Liver (tissue), 3 donors: ENCODE results near the gene NFIA.

Source experiments
- EGR1 ChIP-seq, 2 donors: IDR thresholded peaks; 2 replicates each; pipeline ENCODE4 v1.6.1; 2016 to 2018; ENCODE audit warnings: antibody characterized with exemption in 2 of 2, low read depth in 2 of 2
- GABPA ChIP-seq, 2 donors: IDR thresholded peaks in 1 of 2; conservative IDR thresholded peaks in 1 of 2; 2 replicates each; pipeline ENCODE4 v1.6.1; 2016; ENCODE audit warnings: antibody characterized with exemption in 2 of 2, mild to moderate bottlenecking in 1 of 2, moderate library complexity in 1 of 2
- JUND ChIP-seq, 2 donors: IDR thresholded peaks; 2 replicates each; pipeline ENCODE4 v1.6.1; 2016; ENCODE audit warnings: antibody characterized with exemption in 2 of 2
- RAD21 ChIP-seq, 2 donors: IDR thresholded peaks; 2 replicates each; pipeline ENCODE4 v1.6.1; 2016; ENCODE audit warnings: antibody characterized with exemption in 2 of 2, mild to moderate bottlenecking in 2 of 2
- REST ChIP-seq: IDR thresholded peaks from 2 replicates; pipeline ENCODE4 v1.6.1; 2016; ENCODE audit warnings: antibody characterized with exemption, mild to moderate bottlenecking
- RXRA ChIP-seq, 2 donors: IDR thresholded peaks; 2 replicates each; pipeline ENCODE4 v1.6.1; 2017 to 2018; ENCODE audit warnings: antibody characterized with exemption in 2 of 2, mild to moderate bottlenecking in 1 of 2
- SP1 ChIP-seq: IDR thresholded peaks from 2 replicates; pipeline ENCODE4 v1.6.1; 2018; ENCODE audit warnings: antibody characterized with exemption, mild to moderate bottlenecking
- TAF1 ChIP-seq: conservative IDR thresholded peaks from 2 replicates; pipeline ENCODE4 v1.6.1; 2016; ENCODE audit warnings: antibody characterized with exemption, mild to moderate bottlenecking
- YY1 ChIP-seq: IDR thresholded peaks from 2 replicates; pipeline ENCODE4 v1.6.1; 2016; ENCODE audit warnings: antibody characterized with exemption, mild to moderate bottlenecking
- ZBTB33 ChIP-seq: IDR thresholded peaks from 2 replicates; pipeline ENCODE4 v1.6.1; 2016; ENCODE audit warnings: antibody characterized with exemption
- TF ChIP-seq, protein P1 (sequence below): fragments of 150-350 bp; IDR thresholded peaks from 2 replicates; pipeline ENCODE4 v1.5.1; 2017; ENCODE audit warnings: improper control_type of control experiment, low read depth, low read length; ENCODE audit not compliant: missing input control
- donor health status: healthy.
- donor health status: healthy.

DNA sequence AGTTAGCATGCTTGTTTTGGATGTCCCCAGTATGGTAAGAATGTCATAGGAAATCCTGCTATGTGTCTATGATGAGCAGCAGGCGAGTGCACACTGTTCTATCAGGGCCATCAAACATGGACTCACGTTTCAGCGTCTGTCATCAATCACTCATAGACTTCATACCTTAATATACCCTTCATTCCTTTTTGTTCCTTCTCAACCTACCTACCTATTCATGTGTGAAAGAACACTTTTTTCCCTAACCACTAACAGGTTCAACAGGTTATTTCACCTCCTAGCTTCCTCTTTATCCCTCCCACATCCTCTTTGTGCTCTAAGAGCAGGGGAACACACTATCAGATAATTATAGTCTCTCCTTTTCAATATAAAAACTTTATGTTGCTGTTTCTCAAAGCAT, 342.0 kb downstream of the NFIA start:
- TF ChIP-seq, protein P1, sequence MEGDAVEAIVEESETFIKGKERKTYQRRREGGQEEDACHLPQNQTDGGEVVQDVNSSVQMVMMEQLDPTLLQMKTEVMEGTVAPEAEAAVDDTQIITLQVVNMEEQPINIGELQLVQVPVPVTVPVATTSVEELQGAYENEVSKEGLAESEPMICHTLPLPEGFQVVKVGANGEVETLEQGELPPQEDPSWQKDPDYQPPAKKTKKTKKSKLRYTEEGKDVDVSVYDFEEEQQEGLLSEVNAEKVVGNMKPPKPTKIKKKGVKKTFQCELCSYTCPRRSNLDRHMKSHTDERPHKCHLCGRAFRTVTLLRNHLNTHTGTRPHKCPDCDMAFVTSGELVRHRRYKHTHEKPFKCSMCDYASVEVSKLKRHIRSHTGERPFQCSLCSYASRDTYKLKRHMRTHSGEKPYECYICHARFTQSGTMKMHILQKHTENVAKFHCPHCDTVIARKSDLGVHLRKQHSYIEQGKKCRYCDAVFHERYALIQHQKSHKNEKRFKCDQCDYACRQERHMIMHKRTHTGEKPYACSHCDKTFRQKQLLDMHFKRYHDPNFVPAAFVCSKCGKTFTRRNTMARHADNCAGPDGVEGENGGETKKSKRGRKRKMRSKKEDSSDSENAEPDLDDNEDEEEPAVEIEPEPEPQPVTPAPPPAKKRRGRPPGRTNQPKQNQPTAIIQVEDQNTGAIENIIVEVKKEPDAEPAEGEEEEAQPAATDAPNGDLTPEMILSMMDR, result no peak
- TF ChIP-seq ZBTB33, result no peak
- no peak for TF ChIP-seq YY1
- no peak for TF ChIP-seq RAD21 (IDR thresholded peaks at IDR 0.05)
- no peak for TF ChIP-seq GABPA (IDR thresholded peaks at IDR 0.05 in 1 of 2, conservative IDR thresholded peaks at IDR 0.05 in 1 of 2)
- TF ChIP-seq EGR1 (IDR thresholded peaks at IDR 0.05; ENCODE audit: low read depth in 2 of 2), result no peak
- no peak for TF ChIP-seq JUND (IDR thresholded peaks at IDR 0.05)
- TF ChIP-seq TAF1, result no peak
- no peak for TF ChIP-seq REST
- no peak for TF ChIP-seq RXRA (IDR thresholded peaks at IDR 0.05)
- TF ChIP-seq SP1, result no peak
